ENCODE measurements around the gene BTD. TPM values are rescaled to one million over a fixed set of nuclear protein-coding genes. Genes with fewer than 3 reads are reported as not detected.

The BTD gene
- total and polyA plus RNA-seq, 4 donors: 45.8 to 78.1 (median 47.8) TPM

- DNase-seq (ENCODE audit: low spot score): no peak
- Histone ChIP-seq H3K4me1 (ENCODE audit: control insufficient read depth in 4 of 4, insufficient read depth in 4 of 4, low read length in 3 of 4) (no peaks in the 10 kb centered on the region), H3K4me3 (ENCODE audit: low read depth in 1 of 3, low read length in 3 of 3) (no peak overlapping the region), H3K36me3 (ENCODE audit: control insufficient read depth in 4 of 4, insufficient read depth in 3 of 4, low read depth in 1 of 4, low read length in 3 of 4) (peaks cover 6 to 27% (median 25%) of the 10 kb centered on the region in 4 donors), H3K27ac (ENCODE audit: low read depth in 1 of 2, low read length in 2 of 2) (no peak overlapping the region), H3K9ac (ENCODE audit: low read depth in 1 of 2, low read length in 2 of 2) (no peak overlapping the region), H3K9me3 (ENCODE audit: control insufficient read depth in 4 of 4, low read length in 3 of 4) (no peaks in the 10 kb centered on the region), H3K27me3 (ENCODE audit: control insufficient read depth in 4 of 4, insufficient read depth in 4 of 4, low read length in 3 of 4) (no peaks in the 10 kb centered on the region)
- 87% methylated on average over 2 of the region's 2 CpGs for WGBS
- TF ChIP-seq EGR1 (IDR thresholded peaks at IDR 0.05; ENCODE audit: low read depth in 2 of 2) (no peak), ATF3 (IDR thresholded peaks at IDR 0.05) (no peak), HNF4G (IDR thresholded peaks at IDR 0.05) (no peak), HNF4A (conservative IDR thresholded peaks at IDR 0.05) (no peak), SP1 (IDR thresholded peaks at IDR 0.05) (no peak), GABPA (IDR thresholded peaks at IDR 0.05 in 1 of 2, conservative IDR thresholded peaks at IDR 0.05 in 1 of 2) (no peak), REST (IDR thresholded peaks at IDR 0.05) (no peak), MAX (IDR thresholded peaks at IDR 0.05) (no peak), YY1 (IDR thresholded peaks at IDR 0.05) (no peak), FOXA2 (IDR thresholded peaks at IDR 0.05) (no peak), NR2F2 (IDR thresholded peaks at IDR 0.05) (no peak), TAF1 (conservative IDR thresholded peaks at IDR 0.05) (no peak), CTCF (IDR thresholded peaks at IDR 0.05; ENCODE audit: low read depth, low read length, missing input control) (no peak), JUND (IDR thresholded peaks at IDR 0.05) (no peak), FOXA1 (IDR thresholded peaks at IDR 0.05) (no peak), ZBTB33 (IDR thresholded peaks at IDR 0.05) (no peak), RXRA (IDR thresholded peaks at IDR 0.05) (no peak), RAD21 (IDR thresholded peaks at IDR 0.05) (no peak)
These were observed 22.5 kb upstream of the BTD start for GRCh38 chr3:15579051-15579450.

All from liver (tissue), 9 donors.